ENCODE measurements around the gene SORCS3.

- TF ChIP-seq EZH2 (IDR thresholded peaks at IDR 0.05; ENCODE audit: borderline replicate concordance, insufficient read depth, low read length, poor library complexity, severe bottlenecking) (no peak), SMC3 (conservative IDR thresholded peaks at IDR 0.05; ENCODE audit: poor library complexity) (no peak), CTCF (IDR thresholded peaks at IDR 0.05; ENCODE audit: poor library complexity, severe bottlenecking) (no peak), EP300 (conservative IDR thresholded peaks at IDR 0.05; ENCODE audit: poor library complexity, severe bottlenecking) (no peak), RAD21 (conservative IDR thresholded peaks at IDR 0.05) (no peak), POLR2AphosphoS5 (IDR thresholded peaks at IDR 0.05) (no peak), REST (IDR thresholded peaks at IDR 0.05; ENCODE audit: borderline replicate concordance) (no peak), TAF1 (IDR thresholded peaks at IDR 0.05; ENCODE audit: low read depth) (no peak)
Measured at GRCh38 chr10:104835422-104835821, 194.3 kb downstream of the SORCS3 start.
